MM.1S (cell line): ENCODE measurements around the gene KDM4D.

ENCODE experiments used
- CTCF ChIP-seq: fragments of 300-600 bp; sonication (generic); IDR thresholded peaks from 2 replicates; pipeline ENCODE4 v1.5.1; 2016; ENCODE audit warnings: antibody characterized with exemption, low read length, mixed read lengths
- EZH2 ChIP-seq: fragments of 300-600 bp; sonication (generic); optimal IDR thresholded peaks from 2 replicates; pipeline ENCODE3; 2017; ENCODE audit warnings: low read depth, mild to moderate bottlenecking, antibody characterized with exemption, low read length, mixed read lengths
- EZH2phosphoT487 ChIP-seq: fragments of 300-600 bp; sonication (generic); IDR thresholded peaks from 2 replicates; pipeline ENCODE4 v1.6.1; 2018; ENCODE audit warnings: antibody characterized with exemption, low read length

GRCh38 chr11:94958121-94958696 lies 15.3 kb upstream of the KDM4D start:
- no peak for TF ChIP-seq CTCF
- TF ChIP-seq EZH2 = no peak
- TF ChIP-seq EZH2phosphoT487 = no peak
